HG03196 (cell line): ENCODE measurements around the gene PRR33.

Experiments
- ATAC-seq: cut with Tn5 transposase; IDR thresholded peaks from one replicate; pipeline ENCODE4 v1.9.1; 2021; ENCODE audit not compliant: unreplicated experiment

PRR33 gene

DNA sequence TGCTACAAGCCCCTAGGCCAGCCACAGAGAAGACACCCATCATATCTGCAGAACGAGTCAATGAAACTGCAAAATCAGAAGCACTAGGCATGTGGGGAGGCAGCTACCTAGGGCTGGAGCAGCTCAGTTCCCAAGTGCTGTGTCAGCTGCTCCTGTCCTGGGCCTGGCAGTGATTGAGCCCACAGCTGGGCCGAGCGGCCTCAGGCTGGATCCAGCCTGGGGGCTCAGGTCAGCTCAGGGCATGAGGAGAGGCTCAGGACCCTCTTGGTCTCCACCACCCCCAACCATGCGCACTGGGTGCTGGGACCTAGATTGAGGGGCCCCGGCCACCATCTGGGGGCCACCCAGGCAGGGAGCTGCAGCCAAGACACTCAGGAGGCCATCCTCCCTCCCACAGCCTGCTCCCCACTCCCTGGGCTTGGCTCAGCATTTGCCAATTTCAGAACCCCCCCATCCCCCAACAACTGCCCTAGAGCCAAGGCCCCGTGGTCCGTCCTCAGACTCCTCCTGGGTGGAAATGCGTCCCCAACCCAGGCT lies 25.4 kb upstream of the PRR33 start:
- no peak for ATAC-seq

DNA sequence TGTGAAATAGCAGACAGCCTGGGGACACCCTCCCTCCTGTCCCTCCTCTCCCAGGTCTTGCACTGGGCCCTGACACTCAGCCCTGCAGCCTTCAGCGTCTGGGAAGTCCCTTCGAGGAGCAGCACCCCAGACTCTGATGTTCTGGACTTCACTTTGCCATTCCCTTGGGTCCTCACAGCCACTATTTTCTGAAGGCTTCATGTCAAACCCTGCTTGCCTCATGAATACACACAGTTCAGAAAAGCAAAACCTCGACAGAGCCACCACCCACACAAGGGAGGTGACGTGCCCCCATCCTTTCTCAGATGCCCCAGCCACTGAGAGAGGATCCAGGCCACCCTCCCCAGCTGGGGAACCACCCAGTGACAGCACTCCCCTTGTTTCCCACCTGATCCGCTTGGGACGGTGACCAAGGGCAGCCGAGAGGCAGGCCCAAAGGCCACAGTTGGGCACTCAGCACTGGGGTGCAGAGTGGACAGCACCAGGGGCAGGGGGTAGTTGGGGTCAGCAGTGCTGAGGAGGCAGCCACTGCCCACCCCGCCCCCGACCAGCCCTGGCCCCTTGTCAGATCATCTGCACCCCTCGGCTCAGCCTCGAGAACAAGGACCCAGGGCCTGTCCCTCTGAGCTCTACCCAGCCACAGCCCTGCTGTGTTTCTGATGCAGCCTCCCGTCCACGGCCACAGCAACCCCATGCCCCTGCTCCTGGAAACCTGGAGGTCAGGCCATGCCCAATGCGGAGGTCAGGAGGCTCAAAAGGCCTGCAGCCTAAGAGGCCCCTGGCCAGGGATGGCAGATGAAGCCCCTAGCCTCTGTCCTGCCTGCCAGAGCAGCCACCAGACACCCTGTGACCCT lies 24.7 kb upstream of the PRR33 start:
- ATAC-seq = no peak

DNA sequence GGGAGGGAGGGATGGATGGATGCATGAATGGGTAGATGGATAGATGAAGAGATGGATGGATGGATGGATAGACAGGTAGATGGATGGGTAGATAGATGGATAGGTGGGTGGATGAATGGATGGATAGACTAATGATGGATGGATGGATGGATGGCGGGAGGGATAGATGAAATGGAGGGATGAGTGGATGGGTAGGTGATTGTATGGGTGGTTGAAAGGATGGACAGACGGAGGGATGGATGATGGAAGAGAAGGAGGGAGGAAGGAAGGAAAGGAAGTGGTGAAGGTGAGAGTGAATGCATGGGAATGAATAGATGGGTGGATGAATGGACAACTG lies 24.1 kb upstream of the PRR33 start:
- ATAC-seq = no peak

DNA sequence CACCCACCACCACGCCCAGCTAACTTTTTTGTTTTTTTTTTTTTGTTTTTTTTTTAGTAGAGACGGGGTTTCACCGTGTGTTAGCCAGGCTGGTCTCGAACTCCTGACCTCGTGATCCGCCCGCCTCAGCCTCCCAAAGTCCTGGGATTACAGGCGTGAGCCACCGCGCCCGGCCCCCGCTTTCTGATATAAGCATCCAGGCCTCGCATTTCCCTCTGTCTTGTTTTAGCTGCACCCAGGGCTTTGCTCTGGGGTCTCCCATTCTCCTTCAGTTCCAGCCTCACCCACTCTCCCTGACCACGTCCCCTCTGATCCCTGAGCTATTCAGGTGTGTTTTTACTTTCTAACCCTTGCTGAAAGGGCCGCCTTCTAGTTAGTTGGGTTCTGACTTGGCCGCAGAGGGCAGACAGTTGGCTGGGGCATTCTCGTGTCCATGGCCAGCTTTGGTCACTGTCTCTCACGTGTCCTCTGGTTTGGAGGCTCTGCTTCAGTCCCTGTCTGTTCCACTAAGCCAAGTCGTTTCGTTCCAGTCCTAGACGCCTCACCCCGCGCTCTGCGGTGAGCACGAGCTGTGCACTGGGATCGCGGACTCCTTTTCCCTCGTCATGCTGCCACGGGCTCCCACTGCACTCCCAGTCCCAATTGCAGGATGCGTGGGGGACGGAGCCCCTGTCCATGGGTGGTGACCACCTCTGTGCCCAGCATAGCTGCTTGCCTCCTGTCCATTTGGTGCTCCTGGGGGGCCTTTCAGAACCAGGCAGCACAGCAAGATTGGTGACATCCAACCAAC lies 21.8 kb upstream of the PRR33 start:
- no peak for ATAC-seq

DNA sequence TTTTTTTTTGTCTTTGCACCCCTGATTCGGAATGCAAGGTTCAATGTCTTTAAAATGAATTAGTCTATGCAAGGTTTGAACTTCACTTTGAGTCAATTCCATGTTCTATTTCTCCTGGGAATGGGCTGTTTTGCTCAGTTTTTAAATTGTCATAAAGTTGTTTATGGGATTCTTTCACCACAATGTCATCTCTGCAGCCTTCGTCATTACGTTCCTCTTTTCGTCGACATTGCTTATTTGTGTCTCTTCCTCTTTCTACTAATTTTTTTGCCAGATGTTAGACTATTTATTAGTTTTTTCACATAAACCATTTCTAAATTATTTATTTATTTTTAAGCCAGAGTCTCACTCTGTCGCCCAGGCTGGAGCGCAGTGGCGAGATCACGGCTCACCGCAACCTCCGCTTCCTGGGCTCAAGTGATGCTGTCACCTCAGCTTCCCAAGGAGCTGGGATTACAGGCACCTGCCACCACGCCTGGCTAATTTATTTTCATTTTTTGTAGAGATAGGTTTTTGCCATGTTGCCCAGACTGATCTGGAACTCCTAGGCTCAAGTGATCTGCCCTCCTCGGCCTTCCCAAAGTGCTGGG lies 20.7 kb upstream of the PRR33 start:
- no peak for ATAC-seq

DNA sequence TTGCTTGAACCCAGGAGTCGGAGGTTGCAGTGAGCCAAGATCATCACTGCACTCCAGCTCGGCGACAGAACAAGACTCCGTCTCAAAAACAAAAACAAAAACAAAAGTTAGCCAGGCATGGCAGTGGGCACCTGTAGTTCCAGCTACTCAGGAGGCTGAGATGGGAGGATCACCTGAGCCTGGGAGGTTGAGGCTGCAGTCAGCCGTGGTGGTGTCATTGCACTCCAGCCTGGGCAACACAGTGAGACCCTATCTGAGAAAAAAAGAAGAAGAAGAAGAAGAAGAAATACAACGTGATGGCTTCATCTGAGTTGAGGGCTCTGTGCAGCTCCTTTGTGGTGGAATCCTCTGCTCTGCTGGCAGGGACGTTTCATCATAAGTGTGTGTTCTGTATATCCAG lies 17.8 kb upstream of the PRR33 start:
- ATAC-seq = no peak

DNA sequence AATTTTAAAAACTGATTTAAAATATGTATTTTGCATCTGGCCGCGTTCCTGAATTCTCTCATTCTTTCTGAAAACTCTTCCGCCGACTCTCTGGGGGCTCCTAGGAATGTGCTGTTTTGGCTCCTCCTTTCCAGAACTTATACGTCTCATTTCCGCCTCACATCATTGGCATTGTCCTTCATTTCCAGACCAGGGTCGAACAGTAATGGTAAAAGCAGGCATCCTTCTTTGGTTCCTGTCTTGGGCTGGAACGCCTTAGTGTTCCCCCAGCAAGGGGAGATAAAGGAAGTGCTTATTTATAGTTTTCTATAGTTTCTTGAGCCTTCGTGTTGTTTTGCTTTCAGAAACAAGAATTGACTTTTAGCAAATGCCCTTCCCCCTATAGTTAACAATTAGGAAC lies 16.9 kb upstream of the PRR33 start:
- no peak for ATAC-seq

DNA sequence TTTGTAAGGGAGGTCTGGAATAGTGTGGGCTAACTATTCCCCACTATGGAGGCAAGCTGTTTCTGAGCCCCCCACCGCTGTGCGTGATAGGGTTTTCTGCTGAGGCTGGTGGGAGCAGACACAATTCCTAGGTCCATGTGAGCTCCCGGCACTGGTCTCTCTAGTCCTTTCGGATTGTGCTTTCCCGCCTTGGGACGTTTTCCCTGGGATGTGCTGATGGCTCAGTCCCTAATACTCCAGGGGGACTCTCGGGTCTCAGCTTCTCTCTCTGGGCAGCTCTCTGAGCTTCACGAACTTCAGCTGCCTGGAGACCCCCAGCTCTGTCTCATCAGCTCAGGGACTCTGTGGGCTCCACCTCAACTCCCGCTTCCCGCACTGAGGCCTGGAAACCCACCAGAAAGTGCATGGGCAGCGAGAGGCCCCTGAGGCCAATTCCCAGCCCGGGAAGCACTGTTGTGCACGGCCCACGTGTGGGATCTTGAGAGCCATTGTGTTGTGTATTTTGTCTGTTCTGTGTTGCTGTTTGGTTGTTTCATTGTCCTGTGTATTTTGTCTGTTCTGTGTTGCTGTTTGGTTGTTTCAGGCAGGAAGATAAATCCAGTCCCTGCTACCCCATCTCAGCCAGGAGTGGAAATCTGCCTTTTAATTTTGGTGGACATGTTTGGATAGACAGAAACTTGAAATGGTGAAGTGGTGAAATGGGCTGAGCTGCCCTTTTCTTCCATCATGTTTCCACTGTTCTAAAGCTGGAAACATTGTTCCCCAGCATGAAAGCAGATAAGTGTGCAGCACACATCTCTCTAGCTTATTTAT lies 15.1 kb upstream of the PRR33 start:
- ATAC-seq = no peak

DNA sequence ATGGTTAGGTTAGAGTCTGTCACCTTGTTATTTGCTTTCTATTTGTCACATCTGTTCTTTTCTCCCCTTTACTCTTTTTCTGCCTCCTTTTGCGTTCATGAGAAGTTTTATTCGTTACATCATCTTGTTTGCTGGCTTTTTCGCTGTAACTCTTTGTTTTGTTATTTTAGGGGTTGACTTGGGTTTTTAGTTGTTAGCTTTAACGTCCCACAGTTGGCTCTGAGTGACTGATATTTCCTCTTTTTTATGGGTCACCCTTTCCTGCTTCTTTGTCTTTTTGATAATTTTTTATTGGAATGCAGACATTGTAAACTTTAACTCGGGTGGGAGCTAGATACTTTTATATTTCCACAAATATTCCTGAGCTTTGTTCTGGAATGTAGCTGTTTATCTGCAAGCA lies 14.5 kb upstream of the PRR33 start:
- ATAC-seq = no peak

DNA sequence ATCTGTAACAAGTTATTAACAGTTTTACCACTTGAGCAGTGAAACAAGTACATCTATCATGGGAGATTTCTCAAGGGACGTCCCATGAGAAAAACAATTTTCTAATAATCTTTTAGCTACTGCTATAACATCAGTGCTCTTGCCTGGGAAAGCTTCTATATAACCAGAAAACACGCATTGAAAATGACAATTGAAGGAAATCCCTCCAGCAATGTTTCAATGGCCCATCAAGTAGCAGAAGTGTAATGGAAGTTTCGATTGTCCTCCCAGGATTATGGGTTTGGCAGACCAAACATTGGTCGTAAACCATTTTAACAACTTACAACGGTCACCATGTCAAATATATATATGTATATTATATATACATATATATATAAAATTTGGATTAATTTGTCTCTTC lies 8.0 kb upstream of the PRR33 start:
- no peak for ATAC-seq

DNA sequence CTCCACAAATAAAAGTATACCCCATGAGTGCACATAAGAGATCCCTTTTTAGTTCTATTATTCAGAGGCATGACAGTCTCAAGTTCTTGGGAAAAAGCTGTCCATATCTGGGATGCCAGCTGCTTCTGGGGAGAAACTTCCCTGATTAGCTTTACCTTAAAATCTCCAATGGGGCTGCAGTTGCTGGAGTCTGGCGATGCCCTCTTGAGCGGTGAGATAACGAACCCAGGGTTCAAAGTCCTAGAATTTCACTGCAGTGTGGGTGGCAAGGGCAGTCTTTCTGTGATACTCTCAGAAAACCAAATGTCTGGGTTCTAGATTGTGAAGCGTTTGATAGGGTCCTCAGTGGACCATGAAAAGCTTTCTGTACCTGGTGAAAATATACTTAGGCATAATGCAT lies 7.4 kb upstream of the PRR33 start:
- ATAC-seq = no peak

DNA sequence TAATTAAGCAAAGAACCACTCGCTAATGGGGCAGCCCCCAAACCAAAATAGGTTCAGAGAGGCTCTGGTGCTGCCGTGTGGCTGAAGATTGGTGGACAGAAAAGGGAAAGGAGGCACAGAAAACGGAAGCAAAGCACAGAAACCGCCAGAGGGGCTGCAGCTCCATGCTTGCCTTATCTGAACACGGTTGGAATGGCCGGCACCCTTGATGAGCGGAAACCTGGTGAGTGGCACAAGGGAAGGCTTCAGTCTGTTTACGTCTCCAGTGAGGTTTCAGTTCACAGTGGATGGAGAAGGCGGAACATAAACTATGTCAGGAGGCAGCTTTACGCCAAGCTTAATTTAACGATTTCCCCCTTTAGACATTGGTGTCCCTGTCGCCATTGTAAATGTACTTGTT lies 5.2 kb upstream of the PRR33 start:
- ATAC-seq = no peak

DNA sequence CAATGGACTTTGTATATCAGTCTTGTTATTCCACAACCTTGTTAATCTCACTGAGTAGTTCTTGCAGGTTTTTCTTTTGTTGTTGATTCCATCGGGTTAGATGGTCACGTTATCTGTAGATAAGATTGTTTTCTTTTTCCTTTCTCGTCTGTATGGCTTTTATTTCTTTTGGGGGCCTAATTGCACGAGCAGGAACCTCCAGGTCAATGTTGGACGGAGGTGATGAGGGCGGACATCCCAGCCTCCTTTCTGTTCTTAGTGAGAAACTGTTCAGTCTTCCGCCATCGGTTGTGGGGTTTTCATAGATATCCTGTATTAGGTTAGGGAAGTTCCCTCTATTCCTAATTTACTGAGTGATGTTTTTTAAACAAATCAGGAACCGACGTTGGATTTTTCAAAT lies 4.8 kb upstream of the PRR33 start:
- no peak for ATAC-seq

DNA sequence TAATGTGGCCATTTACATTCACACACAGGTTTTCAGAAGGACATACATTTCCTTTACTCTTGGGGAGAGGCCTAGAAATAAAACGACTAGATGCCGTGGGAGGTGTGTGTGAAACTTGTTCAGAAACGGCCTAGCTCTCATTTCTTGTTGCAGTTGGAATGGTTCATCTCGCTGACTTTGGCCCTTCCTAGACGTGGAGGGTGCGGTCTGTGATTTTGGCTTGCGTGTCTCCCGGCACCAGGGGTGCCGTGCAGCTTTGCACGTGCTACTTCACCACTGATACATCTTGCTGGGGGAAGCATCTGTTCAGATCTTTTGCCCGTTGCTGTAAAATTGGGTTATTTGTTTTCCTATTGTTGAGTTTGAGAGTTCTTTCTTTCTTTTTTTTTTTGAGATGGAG lies 3.1 kb upstream of the PRR33 start:
- no peak for ATAC-seq

DNA sequence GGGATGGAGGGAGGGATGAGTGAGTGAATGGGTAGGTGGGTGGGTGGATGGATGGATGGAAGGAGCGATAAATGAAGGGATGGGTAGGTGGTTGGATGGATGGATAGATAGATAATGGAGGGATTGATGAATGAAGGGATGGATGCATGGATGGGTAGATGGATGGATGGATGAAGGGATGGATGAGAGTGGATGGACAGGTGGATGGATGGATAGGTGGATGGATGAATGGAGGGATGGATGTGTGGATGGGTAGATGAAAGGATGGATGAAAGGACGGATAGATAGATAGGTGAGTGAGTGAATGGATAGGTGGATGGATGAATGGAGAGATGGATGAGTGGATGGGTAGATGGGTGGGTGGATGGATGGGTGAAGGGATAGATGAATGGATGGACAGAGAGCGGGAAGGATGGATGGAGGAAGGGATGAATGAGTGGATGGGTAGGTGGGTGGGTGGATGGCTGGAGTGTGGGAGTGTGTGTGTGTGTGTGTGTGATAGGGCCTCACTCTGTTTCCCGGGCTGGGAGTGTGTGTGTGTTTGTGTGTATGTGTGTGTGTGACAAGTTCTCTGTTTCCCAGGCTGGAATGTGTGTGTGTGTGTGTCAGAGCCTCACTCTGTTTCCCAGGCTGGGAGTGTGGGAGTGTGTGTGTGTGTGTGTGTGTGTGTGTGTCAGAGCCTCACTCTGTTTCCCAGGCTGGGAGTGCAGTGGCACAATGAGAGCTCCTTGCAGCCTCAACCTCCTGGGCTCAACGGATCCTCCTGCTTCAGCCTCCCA lies 2.1 kb upstream of the PRR33 start:
- ATAC-seq = no peak

DNA sequence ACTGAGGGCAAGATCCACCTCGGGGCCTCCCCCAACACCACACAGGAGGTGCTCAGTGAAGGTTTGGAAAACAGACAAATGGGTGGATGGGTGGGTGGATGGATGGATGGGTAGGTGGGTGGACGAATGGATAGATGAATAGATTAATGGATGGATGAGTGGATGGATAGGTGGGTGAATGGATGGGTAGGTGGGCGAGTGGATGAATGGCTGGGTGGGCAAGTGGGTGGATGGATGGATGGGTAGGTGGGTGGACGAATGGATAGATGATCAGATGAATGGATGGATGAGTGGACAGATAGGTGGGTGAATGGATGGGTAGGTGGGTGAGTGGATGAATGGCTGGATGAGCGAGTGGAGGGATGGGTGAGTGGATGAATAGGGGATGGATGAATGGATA lies 863 bp upstream of the PRR33 start:
- no peak for ATAC-seq

DNA sequence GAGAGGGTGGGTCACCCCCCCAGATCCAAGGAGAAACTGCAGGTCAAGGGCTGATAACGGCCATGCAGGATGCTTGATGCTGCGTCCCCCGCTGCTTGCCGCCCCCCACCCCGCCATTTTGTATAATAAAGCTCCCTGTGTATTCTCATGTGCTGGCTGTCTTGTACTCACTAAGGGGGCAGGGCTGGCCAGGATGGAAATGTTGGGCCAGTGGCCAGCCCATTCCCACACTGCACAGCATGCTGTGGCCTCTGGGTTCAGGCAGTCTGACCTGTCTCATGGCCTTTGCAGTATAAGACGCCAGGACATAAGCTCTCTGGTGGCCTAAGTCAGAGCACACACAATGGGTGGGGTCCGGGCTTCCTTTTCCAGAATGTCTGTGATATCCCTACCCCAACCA lies 421 bp upstream of the PRR33 start:
- no peak for ATAC-seq

DNA sequence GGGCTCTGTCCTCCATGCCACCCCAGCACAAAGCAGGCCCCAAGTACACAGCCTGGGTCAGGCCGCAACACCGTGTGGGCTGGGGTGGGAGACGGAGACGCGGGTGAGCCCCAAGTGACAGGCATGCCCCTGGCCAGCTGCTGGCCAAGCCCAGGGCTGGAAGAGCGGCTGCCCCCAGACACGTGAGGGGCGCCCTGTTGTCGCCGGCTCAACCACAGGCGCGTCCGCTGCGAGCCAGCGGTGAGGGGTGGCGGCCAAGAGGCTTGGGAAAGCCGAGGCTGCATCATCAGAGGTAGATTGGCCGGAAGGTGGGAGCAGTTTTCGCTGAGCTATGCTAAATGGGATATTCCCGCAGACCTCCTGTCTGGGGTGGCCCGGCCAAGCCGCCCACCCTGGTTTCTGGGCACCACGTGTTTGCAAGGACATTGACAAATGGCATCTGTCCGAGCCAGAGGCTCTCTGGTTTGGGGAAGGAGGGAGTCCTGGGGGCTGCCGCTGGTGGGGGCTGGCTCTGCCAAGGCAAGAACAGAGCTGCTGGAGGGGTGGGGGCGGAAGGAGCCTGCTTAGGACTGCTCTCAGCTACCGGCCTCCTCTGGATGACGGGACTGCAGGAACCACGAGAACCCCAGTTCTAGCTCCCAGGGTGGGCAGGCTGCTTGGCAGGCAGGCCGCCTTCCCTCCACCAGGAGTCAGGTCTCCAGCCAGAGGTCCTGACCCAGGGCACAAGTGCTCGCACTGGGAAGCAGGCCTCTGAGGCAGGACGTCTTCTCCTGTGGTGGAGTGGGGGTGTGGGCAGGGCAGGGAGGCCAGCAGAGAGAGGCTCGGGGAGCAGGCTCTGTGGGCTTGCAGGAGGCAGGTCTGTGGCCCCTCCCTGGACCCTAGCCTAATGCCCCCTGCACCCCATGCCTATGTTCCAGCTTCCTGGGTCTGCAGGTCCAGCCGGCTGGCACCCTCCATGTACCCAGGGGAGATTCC lies 552 bp downstream of the PRR33 start:
- no peak for ATAC-seq
